A673 (cell line): ENCODE measurements around the gene POLR2B. TPM values are rescaled to one million over a fixed set of nuclear protein-coding genes. Genes with fewer than 3 reads are reported as not detected.

Source experiments
- BruUV-seq: library from RNA; stranded (reverse); fragments of 400-500 nt; replicated peaks from 2 replicates; lab custom pipeline; 2021; lab: Mats Ljungman, UMichigan
- CTCF ChIA-PET: fragments of 300-600 bp; sonication (Branson Sonifier 250); formaldehyde crosslinking; loops from one replicate; lab custom pipeline; 2022; ENCODE audit warnings: antibody characterized with exemption; lab: Charles Lee
- POLR2A ChIA-PET: fragments of 300-600 bp; sonication (Branson Sonifier 250); formaldehyde crosslinking; loops from one replicate; lab custom pipeline; 2022; ENCODE audit warnings: antibody characterized with exemption; ENCODE audit not compliant: low non-redundant PET; lab: Charles Lee
- DNase-seq: peaks from one replicate; pipeline ENCODE4 v3.0.0-alpha.2; 2015; ENCODE audit warnings: low spot score
- H3K27ac ChIP-seq: fragments of 200-600 bp; sonication (generic); 2 replicates; pipeline ENCODE4 v1.5.1; 2016; ENCODE audit warnings: mixed run types, low read depth, mild to moderate bottlenecking, mixed read lengths, antibody characterized with exemption, low read length; ENCODE audit not compliant: poor library complexity, severe bottlenecking
- H3K27me3 ChIP-seq: fragments of 200-600 bp; sonication (generic); replicated peaks from 2 replicates; pipeline ENCODE4 v1.6.1; 2017; ENCODE audit warnings: mixed run types, low read depth, mild to moderate bottlenecking, mixed read lengths, antibody characterized with exemption, low read length; ENCODE audit not compliant: insufficient read depth, poor library complexity
- H3K36me3 ChIP-seq: fragments of 200-600 bp; sonication (generic); 2 replicates; pipeline ENCODE4 v1.6.1; 2016; ENCODE audit warnings: mixed run types, mild to moderate bottlenecking, mixed read lengths, antibody characterized with exemption, low read length; ENCODE audit not compliant: insufficient read depth, poor library complexity, severe bottlenecking
- H3K4me1 ChIP-seq: fragments of 200-600 bp; sonication (generic); 2 replicates; pipeline ENCODE4 v1.6.1; 2017; ENCODE audit warnings: mixed run types, mild to moderate bottlenecking, mixed read lengths, antibody characterized with exemption, low read length; ENCODE audit not compliant: insufficient read depth, poor library complexity, severe bottlenecking
- H3K4me3 ChIP-seq: fragments of 200-600 bp; sonication (generic); 2 replicates; pipeline ENCODE4 v1.5.1; 2016; ENCODE audit warnings: low read depth, mixed run types, mild to moderate bottlenecking, mixed read lengths, low read length; ENCODE audit not compliant: poor library complexity, severe bottlenecking
- H3K9me3 ChIP-seq: fragments of 200-600 bp; sonication (generic); 2 replicates; pipeline ENCODE4 v1.6.1; 2016; ENCODE audit warnings: mixed run types, low read depth, mild to moderate bottlenecking, mixed read lengths, antibody characterized with exemption, low read length; ENCODE audit not compliant: poor library complexity, severe bottlenecking
- CTCF ChIP-seq: fragments of 300-800, 200-600 bp; sonication (generic); conservative IDR thresholded peaks from 2 replicates; pipeline ENCODE4 v1.5.1; 2017; ENCODE audit warnings: low read depth, mild to moderate bottlenecking, antibody characterized with exemption, low read length, moderate library complexity, mixed read lengths
- EZH2 ChIP-seq: fragments of 200-600 bp; sonication (generic); IDR thresholded peaks from 2 replicates; pipeline ENCODE4 v1.6.1; 2017; ENCODE audit warnings: borderline replicate concordance, low read depth, mild to moderate bottlenecking, mixed read lengths, antibody characterized with exemption, low read length; ENCODE audit not compliant: poor library complexity, severe bottlenecking
- intact Hi-C: fragments of 100-400 bp; cut with micrococcal nuclease; formaldehyde crosslinking; loops from one replicate; pipeline ENCODE4 v1.10.0; 2022; ENCODE audit not compliant: unreplicated experiment
- total RNA-seq: library from RNA; stranded (reverse); gene quantifications from 2 replicates; pipeline ENCODE4 v1.2.3, GENCODE V29; 2021

Gene POLR2B
- total RNA-seq, 1 experiment from 2014 or later = 71.9 TPM

- TF ChIP-seq EZH2 = no peak
- TF ChIP-seq CTCF = no peak
- Histone ChIP-seq H3K27ac (no peak overlapping the region), H3K36me3 (peaks cover 5% of the 10 kb centered on the region), H3K4me1 (no peaks in the 10 kb centered on the region), H3K9me3 (no peaks in the 10 kb centered on the region), H3K27me3 (no peaks in the 10 kb centered on the region), H3K4me3 (no peak overlapping the region)
- ChIA-PET POLR2A (no interaction called here), CTCF (no interaction called here)
- intact Hi-C loops = loop anchor here (10.0 kb wide), 1 partner anchor 80 kb away; the partner anchor contains the start of gene IGFBP7
- BruUV-seq = no TSS peak
- no peak for DNase-seq
These were observed 55.8 kb downstream of the POLR2B start for GRCh38 chr4:57034520-57034919.

DNA sequence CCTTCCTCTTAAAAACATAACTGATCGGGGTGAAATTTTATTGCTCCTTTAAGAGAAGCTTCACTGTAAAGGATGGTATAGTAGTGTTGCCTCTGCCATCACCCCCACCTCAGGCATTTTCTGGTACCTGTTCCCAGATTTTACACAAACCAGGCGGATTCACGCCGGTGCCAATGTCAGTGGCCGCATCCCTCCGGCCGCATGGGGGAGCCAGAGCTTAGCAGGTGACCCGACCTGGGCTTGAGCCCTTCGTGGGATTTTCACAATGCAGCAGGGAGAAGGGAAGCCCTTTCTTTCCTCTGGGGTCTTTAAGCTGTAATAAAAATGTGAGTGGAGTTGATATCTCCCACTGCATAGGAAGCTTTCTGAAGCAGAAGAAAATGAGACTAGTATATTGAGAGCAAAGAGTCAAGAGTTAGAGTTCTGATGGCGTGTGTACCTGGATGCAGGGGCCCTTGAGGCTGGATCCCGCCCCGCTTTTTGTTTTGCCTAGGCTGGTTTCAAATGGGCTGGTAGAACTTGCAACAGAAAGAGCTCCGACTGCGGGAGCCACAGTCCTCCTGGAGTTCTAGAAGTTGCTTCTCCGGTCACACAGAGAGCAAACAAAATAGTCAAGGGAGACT lies 59.4 kb downstream of the POLR2B start:
- no peak overlapping the region for H3K4me3 ChIP-seq

DNA sequence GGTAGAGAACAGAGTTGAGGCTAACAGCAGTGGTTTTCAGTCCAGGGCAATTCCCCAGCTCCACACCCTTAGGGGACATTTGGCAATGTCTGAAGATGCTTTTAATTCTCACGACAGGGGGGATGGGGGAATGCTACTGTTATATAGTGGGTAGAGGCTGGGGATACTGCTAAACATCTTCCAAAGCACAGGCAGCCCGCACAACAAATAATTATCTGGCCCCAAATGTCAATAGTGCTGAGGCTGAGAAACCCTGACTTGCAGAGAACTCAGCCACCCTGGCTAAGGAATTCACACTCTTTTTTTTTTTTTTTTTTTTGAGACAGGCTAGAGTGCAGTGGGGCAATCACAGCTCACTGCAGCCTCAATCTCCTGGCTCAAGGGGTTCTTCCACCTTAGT lies 60.6 kb downstream of the POLR2B start:
- no peaks in the 10 kb centered on the region for H3K4me1 ChIP-seq
- CTCF ChIA-PET = no interaction called here
- intact Hi-C loops = loop anchor here (10.0 kb wide), 1 partner anchor 75 kb away; the partner anchor contains the start of gene IGFBP7
- no peaks in the 10 kb centered on the region for H3K9me3 ChIP-seq
- H3K27me3 ChIP-seq = no peaks in the 10 kb centered on the region
- no TSS peak for BruUV-seq
- POLR2A ChIA-PET = no interaction called here
- H3K36me3 ChIP-seq = no peaks in the 10 kb centered on the region
- no peak overlapping the region for H3K4me3 ChIP-seq
- DNase-seq = no peak
- TF ChIP-seq CTCF = no peak
- TF ChIP-seq EZH2 = no peak
- no peak overlapping the region for H3K27ac ChIP-seq

More for the DNA sequence above, 59.4 kb downstream of the POLR2B start:
- Histone ChIP-seq H3K9me3 (no peaks in the 10 kb centered on the region), H3K4me1 (no peaks in the 10 kb centered on the region), H3K36me3 (no peaks in the 10 kb centered on the region), H3K27ac (no peak overlapping the region), H3K27me3 (no peaks in the 10 kb centered on the region)
- DNase-seq = peak; percentile 48
- intact Hi-C loops = loop anchor here (1.0 to 10.0 kb wide), 2 partner anchors 77 to 125 kb away; partner anchors contain the start of gene IGFBP7
- POLR2A ChIA-PET = no interaction called here
- CTCF ChIA-PET = interaction anchor here (0.8 kb wide), 1 partner anchor 125 kb away, joined by 3 read pairs; no protein-coding TSS in a partner anchor
- TF ChIP-seq CTCF (peak; percentile 74), EZH2 (no peak)
- no TSS peak for BruUV-seq
